HL-60 (cell line): Measurements from ENCODE around the gene BRIP1.

ENCODE experiments used
- DNase-seq, 2 experiments: peaks; one replicate each; pipeline ENCODE4 v3.0.0-alpha.2; 2010 to 2020; ENCODE audit warnings: low read depth in 1 of 2, low spot score in 1 of 2
- H3K27ac ChIP-seq: fragments of 250-450 bp; sonication (Bioruptor Pico); replicated peaks from 2 replicates; pipeline ENCODE4 v1.5.1; 2020; ENCODE audit warnings: mild to moderate bottlenecking, moderate library complexity
- H3K27me3 ChIP-seq: fragments of 250-450 bp; sonication (Bioruptor Pico); 2 replicates; pipeline ENCODE4 v1.5.1; 2021; ENCODE audit warnings: mild to moderate bottlenecking, moderate library complexity; ENCODE audit not compliant: insufficient read depth, poor library complexity, severe bottlenecking
- H3K4me3 ChIP-seq: replicated peaks from 2 replicates; pipeline ENCODE4 v1.5.1; 2011; ENCODE audit warnings: mild to moderate bottlenecking, control low read depth, low read length; ENCODE audit not compliant: insufficient read depth
- GABPA ChIP-seq: IDR thresholded peaks from 2 replicates; pipeline ENCODE4 v1.6.1; 2012; ENCODE audit warnings: low read depth
- POLR2AphosphoS5 ChIP-seq: IDR thresholded peaks from 2 replicates; pipeline ENCODE4 v1.6.1; 2012; ENCODE audit warnings: low read depth
- REST ChIP-seq: IDR thresholded peaks from 2 replicates; pipeline ENCODE4 v1.6.1; 2012; ENCODE audit warnings: low read depth; ENCODE audit not compliant: insufficient replicate concordance
- SPI1 ChIP-seq: IDR thresholded peaks from 2 replicates; pipeline ENCODE4 v1.6.1; 2012; ENCODE audit warnings: low read depth, mild to moderate bottlenecking, borderline replicate concordance
- TF ChIP-seq, protein P1 (sequence below): IDR thresholded peaks from one replicate; pipeline ENCODE4 v1.5.1; 2011; ENCODE audit warnings: low read length, control low read depth, inconsistent platforms; ENCODE audit not compliant: insufficient read depth

Gene BRIP1

DNA sequence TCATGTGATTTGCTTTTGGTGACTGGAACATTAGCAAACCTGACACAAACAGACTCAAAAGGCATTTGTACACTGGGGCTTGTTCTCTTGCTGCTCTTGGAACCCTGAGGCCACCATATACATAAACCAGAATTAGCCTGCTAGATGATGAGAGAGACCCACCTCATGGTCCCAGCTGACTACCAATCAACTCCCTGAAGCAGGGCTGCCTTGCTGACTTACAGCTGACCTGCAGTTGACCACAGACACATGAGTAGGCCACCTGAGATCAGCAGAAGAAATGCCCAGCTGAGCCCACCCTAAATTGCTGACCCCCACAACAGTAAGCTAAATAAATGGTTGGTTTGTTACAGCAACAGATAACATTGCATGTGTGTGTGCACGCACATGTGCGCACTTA, 28.7 kb downstream of the BRIP1 start:
- TF ChIP-seq, protein P1, sequence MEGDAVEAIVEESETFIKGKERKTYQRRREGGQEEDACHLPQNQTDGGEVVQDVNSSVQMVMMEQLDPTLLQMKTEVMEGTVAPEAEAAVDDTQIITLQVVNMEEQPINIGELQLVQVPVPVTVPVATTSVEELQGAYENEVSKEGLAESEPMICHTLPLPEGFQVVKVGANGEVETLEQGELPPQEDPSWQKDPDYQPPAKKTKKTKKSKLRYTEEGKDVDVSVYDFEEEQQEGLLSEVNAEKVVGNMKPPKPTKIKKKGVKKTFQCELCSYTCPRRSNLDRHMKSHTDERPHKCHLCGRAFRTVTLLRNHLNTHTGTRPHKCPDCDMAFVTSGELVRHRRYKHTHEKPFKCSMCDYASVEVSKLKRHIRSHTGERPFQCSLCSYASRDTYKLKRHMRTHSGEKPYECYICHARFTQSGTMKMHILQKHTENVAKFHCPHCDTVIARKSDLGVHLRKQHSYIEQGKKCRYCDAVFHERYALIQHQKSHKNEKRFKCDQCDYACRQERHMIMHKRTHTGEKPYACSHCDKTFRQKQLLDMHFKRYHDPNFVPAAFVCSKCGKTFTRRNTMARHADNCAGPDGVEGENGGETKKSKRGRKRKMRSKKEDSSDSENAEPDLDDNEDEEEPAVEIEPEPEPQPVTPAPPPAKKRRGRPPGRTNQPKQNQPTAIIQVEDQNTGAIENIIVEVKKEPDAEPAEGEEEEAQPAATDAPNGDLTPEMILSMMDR, result no peak
- TF ChIP-seq GABPA, result no peak
- no peak for TF ChIP-seq REST
- TF ChIP-seq SPI1, result no peak
- no peak for TF ChIP-seq POLR2AphosphoS5
- no peak for DNase-seq
- Histone ChIP-seq H3K4me3 (no peak overlapping the region), H3K27me3 (no peaks in the 10 kb centered on the region), H3K27ac (no peak overlapping the region)

GRCh38 chr17:61833536-61834193, 29.7 kb downstream of the BRIP1 start:
- Histone ChIP-seq H3K27ac (no peak overlapping the region), H3K27me3 (no peaks in the 10 kb centered on the region), H3K4me3 (no peak overlapping the region)
- TF ChIP-seq REST, result no peak
- TF ChIP-seq, protein P1, result no peak
- no peak for TF ChIP-seq POLR2AphosphoS5
- TF ChIP-seq SPI1, result no peak
- no peak for TF ChIP-seq GABPA
- DNase-seq, result no peak

- TF ChIP-seq GABPA (no peak), SPI1 (no peak), REST (no peak)
- H3K27ac ChIP-seq, result no peak overlapping the region
- no peaks in the 10 kb centered on the region for H3K27me3 ChIP-seq
- no peak for DNase-seq
- no peak overlapping the region for H3K4me3 ChIP-seq
Observed at GRCh38 chr17:61832463-61832862, 30.9 kb downstream of the BRIP1 start.
